Peyer's patch (tissue), 4 donors: ENCODE measurements around the gene CDH4.

ENCODE experiments used
- CTCF ChIP-seq, 6 experiments: fragments of 450-650 bp in 4 of 6; fragments of 200-600 bp in 2 of 6; sonication (generic) in 1 of 6; IDR thresholded peaks; one replicate each; pipeline ENCODE4 v1.5.1; 2017 to 2019; ENCODE audit warnings: antibody characterized with exemption in 6 of 6, mild to moderate bottlenecking in 3 of 6, moderate library complexity in 1 of 6
- POLR2A ChIP-seq, 2 donors: fragments of 450-650 bp; IDR thresholded peaks; one replicate each; pipeline ENCODE4 v1.5.1; 2017; ENCODE audit warnings: antibody characterized with exemption in 2 of 2, mild to moderate bottlenecking in 2 of 2, moderate library complexity in 2 of 2

GRCh38 chr20:61521687-61522420 lies 269.8 kb downstream of the CDH4 start:
- TF ChIP-seq CTCF (IDR thresholded peaks at IDR 0.05) (no peak), POLR2A (IDR thresholded peaks at IDR 0.05) (no peak)
